ENCODE data around the gene GREB1. TPM values are rescaled to one million over a fixed set of nuclear protein-coding genes. Genes with fewer than 3 reads are reported as not detected.

GREB1 gene
- polyA plus RNA-seq, 1 donor from 2014 or later = 17.2 TPM

GRCh38 chr2:11616097-11616687, 82.3 kb downstream of the GREB1 start:
- TF ChIP-seq SMC3 (conservative IDR thresholded peaks at IDR 0.05; ENCODE audit: poor library complexity) (no peak), POLR2AphosphoS5 (IDR thresholded peaks at IDR 0.05) (no peak), REST (IDR thresholded peaks at IDR 0.05; ENCODE audit: borderline replicate concordance) (no peak), RAD21 (conservative IDR thresholded peaks at IDR 0.05) (no peak), EP300 (conservative IDR thresholded peaks at IDR 0.05; ENCODE audit: poor library complexity, severe bottlenecking) (no peak), MXI1 (conservative IDR thresholded peaks at IDR 0.05; ENCODE audit: poor library complexity, severe bottlenecking) (no peak), TAF1 (IDR thresholded peaks at IDR 0.05; ENCODE audit: low read depth) (no peak), EZH2 (IDR thresholded peaks at IDR 0.05; ENCODE audit: borderline replicate concordance, insufficient read depth, low read length, poor library complexity, severe bottlenecking) (no peak)
- Histone ChIP-seq H3K27ac (ENCODE audit: low read length) (no peak overlapping the region), H3K9ac (ENCODE audit: low read length) (no peak overlapping the region), H3K36me3 (ENCODE audit: insufficient read depth, low read length) (no peaks in the 10 kb centered on the region), H3F3A (ENCODE audit: insufficient read depth, low read length, poor library complexity, severe bottlenecking) (no peaks in the 10 kb centered on the region), H2AFZ (ENCODE audit: low read depth, low read length) (no peak overlapping the region), H4K20me1 (ENCODE audit: insufficient read depth) (no peaks in the 10 kb centered on the region), H3K79me2 (replicated peaks; ENCODE audit: insufficient read depth, low read length) (no peaks in the 10 kb centered on the region), H3K27me3 (ENCODE audit: insufficient read depth, low read depth, low read length) (no peaks in the 10 kb centered on the region), H3K9me3 (ENCODE audit: low read length) (no peaks in the 10 kb centered on the region), H3K4me3 (ENCODE audit: low read length) (no peak overlapping the region), H3K4me2 (ENCODE audit: low read length) (no peak overlapping the region), H3K9me2 (ENCODE audit: insufficient read depth, low read length) (no peaks in the 10 kb centered on the region)

DNA sequence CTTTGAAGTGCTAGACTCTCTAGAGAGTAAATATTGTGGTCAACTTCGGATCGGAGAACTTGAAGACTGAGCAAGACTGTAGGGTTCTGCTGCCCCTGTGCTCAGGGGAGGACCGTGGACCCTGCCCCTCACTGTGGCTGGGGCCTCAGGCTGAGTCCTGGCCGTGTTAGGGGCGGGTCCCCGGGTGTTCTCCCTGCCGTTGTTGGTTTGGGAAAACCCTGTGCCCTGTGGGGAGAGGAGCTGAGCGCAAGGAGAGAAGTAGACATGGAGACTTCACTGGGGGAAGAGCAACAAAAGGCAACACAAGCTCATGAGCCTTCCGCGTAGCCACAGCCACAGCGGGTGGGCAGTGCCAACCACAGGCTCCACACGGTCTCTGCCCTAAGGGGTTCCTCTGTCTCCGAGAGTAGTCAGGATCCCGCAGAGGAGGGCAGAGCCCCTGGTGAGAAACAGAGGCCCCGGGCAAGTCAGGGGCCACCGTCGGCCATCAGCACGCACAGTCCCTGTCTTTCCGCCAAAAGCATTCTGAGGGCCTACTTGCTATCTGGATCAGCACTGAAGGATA, 83.1 kb downstream of the GREB1 start:
- Histone ChIP-seq H4K20me1 (ENCODE audit: insufficient read depth) (no peaks in the 10 kb centered on the region), H3K4me3 (ENCODE audit: low read length) (no peak overlapping the region), H3K36me3 (ENCODE audit: insufficient read depth, low read length) (no peaks in the 10 kb centered on the region), H3K27ac (ENCODE audit: low read length) (no peak overlapping the region), H3K9ac (ENCODE audit: low read length) (no peak overlapping the region), H2AFZ (ENCODE audit: low read depth, low read length) (no peak overlapping the region), H3K4me2 (ENCODE audit: low read length) (no peak overlapping the region), H3K27me3 (ENCODE audit: insufficient read depth, low read depth, low read length) (no peaks in the 10 kb centered on the region), H3K9me2 (ENCODE audit: insufficient read depth, low read length) (no peaks in the 10 kb centered on the region), H3K79me2 (replicated peaks; ENCODE audit: insufficient read depth, low read length) (no peaks in the 10 kb centered on the region), H3F3A (ENCODE audit: insufficient read depth, low read length, poor library complexity, severe bottlenecking) (no peaks in the 10 kb centered on the region), H3K9me3 (ENCODE audit: low read length) (no peaks in the 10 kb centered on the region)
- TF ChIP-seq EP300 (conservative IDR thresholded peaks at IDR 0.05; ENCODE audit: poor library complexity, severe bottlenecking) = no peak
- TF ChIP-seq TAF1 (IDR thresholded peaks at IDR 0.05; ENCODE audit: low read depth) = no peak
- no peak for TF ChIP-seq MXI1 (conservative IDR thresholded peaks at IDR 0.05; ENCODE audit: poor library complexity, severe bottlenecking)
- no peak for TF ChIP-seq EZH2 (IDR thresholded peaks at IDR 0.05; ENCODE audit: borderline replicate concordance, insufficient read depth, low read length, poor library complexity, severe bottlenecking)
- no peak for TF ChIP-seq CTCF (IDR thresholded peaks at IDR 0.05; ENCODE audit: poor library complexity, severe bottlenecking)
- TF ChIP-seq POLR2AphosphoS5 (IDR thresholded peaks at IDR 0.05) = no peak
- no peak for TF ChIP-seq RAD21 (conservative IDR thresholded peaks at IDR 0.05)
- TF ChIP-seq SMC3 (conservative IDR thresholded peaks at IDR 0.05; ENCODE audit: poor library complexity) = no peak
- TF ChIP-seq REST (IDR thresholded peaks at IDR 0.05; ENCODE audit: borderline replicate concordance) = no peak

Measured in neural cell (in vitro differentiated cells).